HepG2 (cell line): Measurements from ENCODE around the gene RLF. TPM values are rescaled to one million over a fixed set of nuclear protein-coding genes. Genes with fewer than 3 reads are reported as not detected.

ENCODE experiments used
- CEBPG ChIP-seq: IDR thresholded peaks from 2 replicates; pipeline ENCODE4 v1.6.1; 2016
- FOSL1 ChIP-seq: sonication (generic); formaldehyde crosslinking; IDR thresholded peaks from 2 replicates; pipeline ENCODE4 v1.9.0; 2021; ENCODE audit warnings: missing genetic modification reagents, borderline replicate concordance
- HMGA1 ChIP-seq: sonication (generic); formaldehyde crosslinking; conservative IDR thresholded peaks from 2 replicates; pipeline ENCODE4 v1.4.0; 2020; ENCODE audit warnings: missing genetic modification reagents
- ISL2 ChIP-seq: sonication (generic); formaldehyde crosslinking; IDR thresholded peaks from 2 replicates; pipeline ENCODE4 v1.5.0; 2020; ENCODE audit warnings: missing genetic modification reagents
- NFKBIZ ChIP-seq: IDR thresholded peaks from 2 replicates; pipeline ENCODE4 v1.6.1; 2018; ENCODE audit warnings: missing genetic modification reagents, missing compliant biosample characterization
- PAWR ChIP-seq: sonication (generic); formaldehyde crosslinking; IDR thresholded peaks from 2 replicates; pipeline ENCODE4 v1.4.0; 2020; ENCODE audit warnings: missing genetic modification reagents, mild to moderate bottlenecking, borderline replicate concordance
- PTBP1 ChIP-seq: fragments of 200-400 bp; formaldehyde crosslinking; IDR thresholded peaks from 2 replicates; pipeline ENCODE4 v1.6.1; 2018; ENCODE audit warnings: low read length, low read depth; ENCODE audit not compliant: poor library complexity, severe bottlenecking
- SIN3A ChIP-seq: IDR thresholded peaks from 2 replicates; pipeline ENCODE4 v1.6.1; 2011; ENCODE audit warnings: low read depth, mild to moderate bottlenecking, control low read depth, low read length, borderline replicate concordance
- ZNF101 ChIP-seq: sonication (generic); formaldehyde crosslinking; IDR thresholded peaks from 2 replicates; pipeline ENCODE4 v1.4.0; 2020; ENCODE audit warnings: mild to moderate bottlenecking, low read depth, missing genetic modification reagents, borderline replicate concordance
- ZNF468 ChIP-seq: sonication (generic); formaldehyde crosslinking; IDR thresholded peaks from 2 replicates; pipeline ENCODE4 v1.8.0; 2022; ENCODE audit warnings: mild to moderate bottlenecking, moderate library complexity, missing genetic modification reagents
- ZNF672 ChIP-seq: sonication (generic); formaldehyde crosslinking; IDR thresholded peaks from 2 replicates; pipeline ENCODE4 v1.8.1; 2022; ENCODE audit warnings: missing genetic modification reagents
- polyA plus RNA-seq, 8 experiments: library from polyadenylated mRNA; depleted of rRNA in 3 of 8; stranded (reverse) in 7 of 8; unstranded in 1 of 8; fragments of >200 nt; fragmentation: Illumina TruSeq in 4 of 8; extraction: Trizol in 4 of 8; gene quantifications; 2 replicates each; pipeline versions ENCODE4 v1.2.1 to v1.2.3, GENCODE V29; 2011 to 2016; ENCODE audit warnings: low read depth in 4 of 8, missing spikeins in 1 of 8, mixed read lengths in 1 of 8; ENCODE audit not compliant: insufficient read depth in 1 of 8
- total RNA-seq, 5 experiments: library from RNA; depleted of rRNA; stranded (reverse); fragments of >200 nt; fragmentation: Illumina TruSeq; extraction: Trizol; gene quantifications; 2 replicates each; pipeline ENCODE4 v1.2.3, GENCODE V29; 2016; ENCODE audit warnings: low read depth in 1 of 5
- TF ChIP-seq, protein P1 (sequence below): sonication (generic); formaldehyde crosslinking; IDR thresholded peaks from 2 replicates; pipeline ENCODE4 v1.4.0; 2020; ENCODE audit warnings: mild to moderate bottlenecking, missing genetic modification reagents, borderline replicate concordance
- TF ChIP-seq, protein P2 (sequence below): sonication (generic); formaldehyde crosslinking; IDR thresholded peaks from 2 replicates; pipeline ENCODE4 v1.4.0; 2020; ENCODE audit warnings: missing genetic modification reagents
- TF ChIP-seq, protein P3 (sequence below): sonication (generic); formaldehyde crosslinking; IDR thresholded peaks from 2 replicates; pipeline ENCODE4 v1.5.0; 2020; ENCODE audit warnings: missing genetic modification reagents, mild to moderate bottlenecking, borderline replicate concordance
- TF ChIP-seq, protein P4 (sequence below): sonication (generic); formaldehyde crosslinking; IDR thresholded peaks from 2 replicates; pipeline ENCODE4 v1.4.0; 2020; ENCODE audit warnings: missing genetic modification reagents
- TF ChIP-seq, protein P5 (sequence below): IDR thresholded peaks from 2 replicates; pipeline ENCODE4 v1.6.1; 2016; ENCODE audit warnings: missing biosample characterization, missing genetic modification reagents, low read depth

Gene RLF
- total and polyA plus RNA-seq, 2 of the 13 experiments (the other 11 are each of a cell fraction or from before 2014, with no cell fraction given): 9.0 to 15.7 TPM

DNA sequence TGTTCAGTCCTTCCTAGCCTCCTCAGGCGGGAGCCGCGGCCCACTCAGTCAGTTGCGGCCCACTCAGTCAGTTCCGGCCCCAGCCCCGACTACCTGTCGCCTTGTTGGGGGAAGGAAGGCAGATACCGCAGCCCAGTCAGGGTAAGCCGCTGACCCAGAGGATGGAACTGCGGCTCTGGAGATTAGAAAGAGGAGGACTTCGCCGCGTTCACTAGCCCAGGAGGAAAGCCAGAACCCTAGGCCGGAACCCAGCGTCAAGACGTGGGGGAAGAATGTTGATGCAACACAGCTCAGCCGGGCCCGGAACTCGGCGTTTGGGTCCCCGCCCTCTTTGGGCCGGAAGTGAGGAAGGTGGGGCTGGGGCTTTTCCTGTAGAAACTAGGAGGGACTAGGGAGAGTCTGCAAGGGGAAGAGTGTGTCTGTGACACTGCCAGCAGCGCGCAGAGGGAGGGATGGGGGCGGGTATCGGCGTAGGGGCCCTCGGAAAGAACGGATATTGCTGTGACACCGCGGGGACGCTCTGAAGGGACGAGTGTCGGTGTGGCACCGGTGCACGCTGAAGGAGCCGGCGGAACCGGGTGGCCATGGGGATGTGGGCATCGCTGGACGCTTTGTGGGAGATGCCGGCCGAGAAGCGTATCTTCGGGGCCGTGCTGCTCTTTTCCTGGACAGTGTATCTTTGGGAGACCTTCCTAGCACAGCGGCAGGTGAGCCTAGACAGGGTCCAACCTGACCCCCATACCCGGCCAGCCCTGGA, 96.7 kb downstream of the RLF start, which contains the start of gene ZMPSTE24 (continued):
- TF ChIP-seq, protein P1, sequence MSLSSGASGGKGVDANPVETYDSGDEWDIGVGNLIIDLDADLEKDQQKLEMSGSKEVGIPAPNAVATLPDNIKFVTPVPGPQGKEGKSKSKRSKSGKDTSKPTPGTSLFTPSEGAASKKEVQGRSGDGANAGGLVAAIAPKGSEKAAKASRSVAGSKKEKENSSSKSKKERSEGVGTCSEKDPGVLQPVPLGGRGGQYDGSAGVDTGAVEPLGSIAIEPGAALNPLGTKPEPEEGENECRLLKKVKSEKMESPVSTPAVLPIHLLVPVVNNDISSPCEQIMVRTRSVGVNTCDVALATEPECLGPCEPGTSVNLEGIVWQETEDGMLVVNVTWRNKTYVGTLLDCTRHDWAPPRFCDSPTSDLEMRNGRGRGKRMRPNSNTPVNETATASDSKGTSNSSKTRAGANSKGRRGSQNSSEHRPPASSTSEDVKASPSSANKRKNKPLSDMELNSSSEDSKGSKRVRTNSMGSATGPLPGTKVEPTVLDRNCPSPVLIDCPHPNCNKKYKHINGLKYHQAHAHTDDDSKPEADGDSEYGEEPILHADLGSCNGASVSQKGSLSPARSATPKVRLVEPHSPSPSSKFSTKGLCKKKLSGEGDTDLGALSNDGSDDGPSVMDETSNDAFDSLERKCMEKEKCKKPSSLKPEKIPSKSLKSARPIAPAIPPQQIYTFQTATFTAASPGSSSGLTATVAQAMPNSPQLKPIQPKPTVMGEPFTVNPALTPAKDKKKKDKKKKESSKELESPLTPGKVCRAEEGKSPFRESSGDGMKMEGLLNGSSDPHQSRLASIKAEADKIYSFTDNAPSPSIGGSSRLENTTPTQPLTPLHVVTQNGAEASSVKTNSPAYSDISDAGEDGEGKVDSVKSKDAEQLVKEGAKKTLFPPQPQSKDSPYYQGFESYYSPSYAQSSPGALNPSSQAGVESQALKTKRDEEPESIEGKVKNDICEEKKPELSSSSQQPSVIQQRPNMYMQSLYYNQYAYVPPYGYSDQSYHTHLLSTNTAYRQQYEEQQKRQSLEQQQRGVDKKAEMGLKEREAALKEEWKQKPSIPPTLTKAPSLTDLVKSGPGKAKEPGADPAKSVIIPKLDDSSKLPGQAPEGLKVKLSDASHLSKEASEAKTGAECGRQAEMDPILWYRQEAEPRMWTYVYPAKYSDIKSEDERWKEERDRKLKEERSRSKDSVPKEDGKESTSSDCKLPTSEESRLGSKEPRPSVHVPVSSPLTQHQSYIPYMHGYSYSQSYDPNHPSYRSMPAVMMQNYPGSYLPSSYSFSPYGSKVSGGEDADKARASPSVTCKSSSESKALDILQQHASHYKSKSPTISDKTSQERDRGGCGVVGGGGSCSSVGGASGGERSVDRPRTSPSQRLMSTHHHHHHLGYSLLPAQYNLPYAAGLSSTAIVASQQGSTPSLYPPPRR (CRISPR knock-in tag): peak; percentile 75
- TF ChIP-seq, protein P2, sequence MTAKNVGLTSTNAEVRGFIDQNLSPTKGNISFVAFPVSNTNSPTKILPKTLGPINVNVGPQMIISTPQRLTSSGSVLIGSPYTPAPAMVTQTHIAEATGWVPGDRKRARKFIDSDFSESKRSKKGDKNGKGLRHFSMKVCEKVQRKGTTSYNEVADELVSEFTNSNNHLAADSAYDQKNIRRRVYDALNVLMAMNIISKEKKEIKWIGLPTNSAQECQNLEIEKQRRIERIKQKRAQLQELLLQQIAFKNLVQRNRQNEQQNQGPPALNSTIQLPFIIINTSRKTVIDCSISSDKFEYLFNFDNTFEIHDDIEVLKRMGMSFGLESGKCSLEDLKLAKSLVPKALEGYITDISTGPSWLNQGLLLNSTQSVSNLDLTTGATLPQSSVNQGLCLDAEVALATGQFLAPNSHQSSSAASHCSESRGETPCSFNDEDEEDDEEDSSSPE: peak; percentile 72; the same call in 1 of the 2 replicates
- TF ChIP-seq, protein P3, sequence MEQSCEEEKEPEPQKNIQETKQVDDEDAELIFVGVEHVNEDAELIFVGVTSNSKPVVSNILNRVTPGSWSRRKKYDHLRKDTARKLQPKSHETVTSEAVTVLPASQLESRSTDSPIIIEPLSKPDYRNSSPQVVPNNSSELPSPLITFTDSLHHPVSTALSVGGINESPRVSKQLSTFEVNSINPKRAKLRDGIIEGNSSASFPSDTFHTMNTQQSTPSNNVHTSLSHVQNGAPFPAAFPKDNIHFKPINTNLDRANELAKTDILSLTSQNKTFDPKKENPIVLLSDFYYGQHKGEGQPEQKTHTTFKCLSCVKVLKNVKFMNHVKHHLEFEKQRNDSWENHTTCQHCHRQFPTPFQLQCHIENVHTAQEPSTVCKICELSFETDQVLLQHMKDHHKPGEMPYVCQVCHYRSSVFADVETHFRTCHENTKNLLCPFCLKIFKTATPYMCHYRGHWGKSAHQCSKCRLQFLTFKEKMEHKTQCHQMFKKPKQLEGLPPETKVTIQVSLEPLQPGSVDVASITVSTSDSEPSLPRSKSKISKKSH: 0 out of 2 replicates have a peak, but pooled peaks have one; percentile 42
- TF ChIP-seq, protein P4, sequence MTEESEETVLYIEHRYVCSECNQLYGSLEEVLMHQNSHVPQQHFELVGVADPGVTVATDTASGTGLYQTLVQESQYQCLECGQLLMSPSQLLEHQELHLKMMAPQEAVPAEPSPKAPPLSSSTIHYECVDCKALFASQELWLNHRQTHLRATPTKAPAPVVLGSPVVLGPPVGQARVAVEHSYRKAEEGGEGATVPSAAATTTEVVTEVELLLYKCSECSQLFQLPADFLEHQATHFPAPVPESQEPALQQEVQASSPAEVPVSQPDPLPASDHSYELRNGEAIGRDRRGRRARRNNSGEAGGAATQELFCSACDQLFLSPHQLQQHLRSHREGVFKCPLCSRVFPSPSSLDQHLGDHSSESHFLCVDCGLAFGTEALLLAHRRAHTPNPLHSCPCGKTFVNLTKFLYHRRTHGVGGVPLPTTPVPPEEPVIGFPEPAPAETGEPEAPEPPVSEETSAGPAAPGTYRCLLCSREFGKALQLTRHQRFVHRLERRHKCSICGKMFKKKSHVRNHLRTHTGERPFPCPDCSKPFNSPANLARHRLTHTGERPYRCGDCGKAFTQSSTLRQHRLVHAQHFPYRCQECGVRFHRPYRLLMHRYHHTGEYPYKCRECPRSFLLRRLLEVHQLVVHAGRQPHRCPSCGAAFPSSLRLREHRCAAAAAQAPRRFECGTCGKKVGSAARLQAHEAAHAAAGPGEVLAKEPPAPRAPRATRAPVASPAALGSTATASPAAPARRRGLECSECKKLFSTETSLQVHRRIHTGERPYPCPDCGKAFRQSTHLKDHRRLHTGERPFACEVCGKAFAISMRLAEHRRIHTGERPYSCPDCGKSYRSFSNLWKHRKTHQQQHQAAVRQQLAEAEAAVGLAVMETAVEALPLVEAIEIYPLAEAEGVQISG (CRISPR knock-in tag): peak; percentile 96
- TF ChIP-seq ZNF468 (no peak), CEBPG (CRISPR knock-in tag) (peak; percentile 36; the same call in 1 of the 2 replicates), PAWR (CRISPR knock-in tag) (no peak), HMGA1 (CRISPR knock-in tag) (no peak), ZNF672 (CRISPR knock-in tag) (no peak), SIN3A (0 out of 2 replicates have a peak, but pooled peaks have one; percentile 86), ISL2 (CRISPR knock-in tag) (peak; percentile 45; the same call in 1 of the 2 replicates), ZNF101 (CRISPR knock-in tag) (0 out of 2 replicates have a peak, but pooled peaks have one; percentile 81), PTBP1 (peak; percentile 69), FOSL1 (no peak), NFKBIZ (peak; percentile 34; the same call in 1 of the 2 replicates)
- TF ChIP-seq, protein P5, sequence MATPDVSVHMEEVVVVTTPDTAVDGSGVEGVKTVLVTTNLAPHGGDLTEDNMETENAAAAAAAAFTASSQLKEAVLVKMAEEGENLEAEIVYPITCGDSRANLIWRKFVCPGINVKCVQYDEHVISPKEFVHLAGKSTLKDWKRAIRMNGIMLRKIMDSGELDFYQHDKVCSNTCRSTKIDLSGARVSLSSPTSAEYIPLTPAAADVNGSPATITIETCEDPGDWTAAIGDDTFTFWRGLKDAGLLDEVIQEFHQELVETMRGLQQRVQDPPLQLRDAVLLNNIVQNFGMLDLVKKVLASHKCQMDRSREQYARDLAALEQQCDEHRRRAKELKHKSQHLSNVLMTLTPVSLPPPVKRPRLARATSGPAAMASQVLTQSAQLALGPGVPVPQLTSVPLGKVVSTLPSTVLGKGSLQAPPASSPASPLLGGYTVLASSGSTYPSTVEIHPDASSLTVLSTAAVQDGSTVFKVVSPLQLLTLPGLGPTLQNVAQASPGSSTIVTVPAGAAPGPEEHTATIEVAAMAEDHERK (CRISPR knock-in tag): peak; percentile 52; the same call in 1 of the 2 replicates
